ENCODE results near the gene ARFGAP1.

The ARFGAP1 gene

GRCh38 chr20:63235399-63235983, 37.1 kb upstream of the ARFGAP1 start, which contains the start of gene BIRC7:
BIRC7 (plus strand) TSS chr20:63235905; CDS start chr20:63236097, 192 bp downstream.
- TF ChIP-seq ZFP30 (CRISPR knock-in tag; IDR thresholded peaks at IDR 0.05) = no peak
- no peak for TF ChIP-seq ZC3H10 (CRISPR knock-in tag; IDR thresholded peaks at IDR 0.05)
- TF ChIP-seq TSHZ2 (CRISPR knock-in tag; IDR thresholded peaks at IDR 0.05) = no peak
- no peak for TF ChIP-seq ISL1 (CRISPR knock-in tag; IDR thresholded peaks at IDR 0.05)
- TF ChIP-seq TCF4 (CRISPR knock-in tag; IDR thresholded peaks at IDR 0.05; ENCODE audit: borderline replicate concordance) = no peak
- TF ChIP-seq OSR1 (CRISPR knock-in tag; IDR thresholded peaks at IDR 0.05) = no peak
- no peak for TF ChIP-seq ZNF70 (CRISPR knock-in tag; IDR thresholded peaks at IDR 0.05)
- TF ChIP-seq RARB (CRISPR knock-in tag; IDR thresholded peaks at IDR 0.05) = no peak
- no peak for TF ChIP-seq POU6F1 (CRISPR knock-in tag; IDR thresholded peaks at IDR 0.05; ENCODE audit: borderline replicate concordance, low read depth)
- TF ChIP-seq ZNF565 (CRISPR knock-in tag; conservative IDR thresholded peaks at IDR 0.05; ENCODE audit: low read depth) = no peak
- no peak for TF ChIP-seq GLIS3 (CRISPR knock-in tag; IDR thresholded peaks at IDR 0.05)
- ATAC-seq = no peak

- no peak for ATAC-seq
These were observed 36.3 kb upstream of the ARFGAP1 start for GRCh38 chr20:63236116-63236837.

GRCh38 chr20:63238031-63238430, 34.6 kb upstream of the ARFGAP1 start:
- no peak for ATAC-seq
- TF ChIP-seq GLIS3 (CRISPR knock-in tag; IDR thresholded peaks at IDR 0.05) = no peak
- TF ChIP-seq TCF4 (CRISPR knock-in tag; IDR thresholded peaks at IDR 0.05; ENCODE audit: borderline replicate concordance) = no peak
- no peak for TF ChIP-seq ZNF70 (CRISPR knock-in tag; IDR thresholded peaks at IDR 0.05)
- no peak for TF ChIP-seq ZNF8 (CRISPR knock-in tag; IDR thresholded peaks at IDR 0.05)
- TF ChIP-seq TOX (CRISPR knock-in tag; IDR thresholded peaks at IDR 0.05; ENCODE audit: borderline replicate concordance) = no peak
- TF ChIP-seq RARB (CRISPR knock-in tag; IDR thresholded peaks at IDR 0.05) = no peak
- no peak for TF ChIP-seq OSR1 (CRISPR knock-in tag; IDR thresholded peaks at IDR 0.05)
- no peak for TF ChIP-seq POU6F1 (CRISPR knock-in tag; IDR thresholded peaks at IDR 0.05; ENCODE audit: borderline replicate concordance, low read depth)

More at GRCh38 chr20:63236116-63236837, 36.3 kb upstream of the ARFGAP1 start:
- no peak for TF ChIP-seq CREB5 (CRISPR knock-in tag; IDR thresholded peaks at IDR 0.05; ENCODE audit: low read depth)

GRCh38 chr20:63238514-63239125, 34.0 kb upstream of the ARFGAP1 start:
- ATAC-seq = peak; percentile 13; the same call in 1 of the 3 replicates

GRCh38 chr20:63239431-63239830, 33.2 kb upstream of the ARFGAP1 start:
- ATAC-seq = no peak
- TF ChIP-seq ZFP3 (CRISPR knock-in tag; IDR thresholded peaks at IDR 0.05) = no peak
- no peak for TF ChIP-seq TOX (CRISPR knock-in tag; IDR thresholded peaks at IDR 0.05; ENCODE audit: borderline replicate concordance)
- no peak for TF ChIP-seq RARB (CRISPR knock-in tag; IDR thresholded peaks at IDR 0.05)
- TF ChIP-seq ESRRG (CRISPR knock-in tag; IDR thresholded peaks at IDR 0.05) = no peak
- TF ChIP-seq SNAI2 (CRISPR knock-in tag; IDR thresholded peaks at IDR 0.05) = no peak
- no peak for TF ChIP-seq ZFP30 (CRISPR knock-in tag; IDR thresholded peaks at IDR 0.05)
- TF ChIP-seq ISL1 (CRISPR knock-in tag; IDR thresholded peaks at IDR 0.05) = no peak
- TF ChIP-seq TCF4 (CRISPR knock-in tag; IDR thresholded peaks at IDR 0.05; ENCODE audit: borderline replicate concordance) = no peak
- TF ChIP-seq CSRNP3 (CRISPR knock-in tag; IDR thresholded peaks at IDR 0.05) = no peak
- no peak for TF ChIP-seq CREB5 (CRISPR knock-in tag; IDR thresholded peaks at IDR 0.05; ENCODE audit: low read depth)
- no peak for TF ChIP-seq POU6F1 (CRISPR knock-in tag; IDR thresholded peaks at IDR 0.05; ENCODE audit: borderline replicate concordance, low read depth)

More at GRCh38 chr20:63238514-63239125, 34.0 kb upstream of the ARFGAP1 start:
- TF ChIP-seq ISL1 (CRISPR knock-in tag; IDR thresholded peaks at IDR 0.05) = no peak
